IMR-90 (cell line): ENCODE measurements around the gene HORMAD2.

Experiments
- CHD1 ChIP-seq: IDR thresholded peaks from 2 replicates; pipeline ENCODE4 v1.6.1; 2012; ENCODE audit warnings: low read depth, low read length, improper control_type of control experiment
- FOS ChIP-seq: fragments of 150-350 bp; IDR thresholded peaks from 2 replicates; pipeline ENCODE4 v1.6.1; 2016; ENCODE audit warnings: low read depth, low read length
- MAZ ChIP-seq: IDR thresholded peaks from 2 replicates; pipeline ENCODE4 v1.6.1; 2012; ENCODE audit warnings: low read depth, mild to moderate bottlenecking, low read length, improper control_type of control experiment, moderate library complexity, borderline replicate concordance
- MXI1 ChIP-seq: IDR thresholded peaks from 2 replicates; pipeline ENCODE4 v1.6.1; 2012; ENCODE audit warnings: low read depth, mild to moderate bottlenecking, low read length, moderate library complexity, borderline replicate concordance
- POLR2A ChIP-seq: IDR thresholded peaks from 2 replicates; pipeline ENCODE4 v1.6.1; 2012; ENCODE audit warnings: mild to moderate bottlenecking, low read depth, low read length
- RAD21 ChIP-seq: IDR thresholded peaks from 2 replicates; pipeline ENCODE4 v1.6.1; 2012; ENCODE audit warnings: low read length, improper control_type of control experiment
- RCOR1 ChIP-seq: IDR thresholded peaks from 2 replicates; pipeline ENCODE4 v1.6.1; 2012; ENCODE audit warnings: mild to moderate bottlenecking, low read length, improper control_type of control experiment; ENCODE audit not compliant: insufficient replicate concordance
- RFX5 ChIP-seq: IDR thresholded peaks from 2 replicates; pipeline ENCODE4 v1.8.0; 2012; ENCODE audit warnings: low read depth, mild to moderate bottlenecking, low read length, moderate library complexity
- SMC3 ChIP-seq: fragments of 150-350 bp; IDR thresholded peaks from 2 replicates; pipeline ENCODE4 v1.6.1; 2016; ENCODE audit warnings: low read depth, mild to moderate bottlenecking, antibody characterized with exemption, low read length, moderate library complexity
- TF ChIP-seq, protein P1 (sequence below): conservative IDR thresholded peaks from 2 replicates; pipeline ENCODE4 v1.5.1; 2012; ENCODE audit warnings: mild to moderate bottlenecking, low read depth, low read length, improper control_type of control experiment
- TF ChIP-seq, protein P2 (sequence below): fragments of 150-350 bp; IDR thresholded peaks from 2 replicates; pipeline ENCODE4 v1.6.1; 2016; ENCODE audit warnings: low read depth, mild to moderate bottlenecking, low read length, moderate library complexity, borderline replicate concordance

DNA sequence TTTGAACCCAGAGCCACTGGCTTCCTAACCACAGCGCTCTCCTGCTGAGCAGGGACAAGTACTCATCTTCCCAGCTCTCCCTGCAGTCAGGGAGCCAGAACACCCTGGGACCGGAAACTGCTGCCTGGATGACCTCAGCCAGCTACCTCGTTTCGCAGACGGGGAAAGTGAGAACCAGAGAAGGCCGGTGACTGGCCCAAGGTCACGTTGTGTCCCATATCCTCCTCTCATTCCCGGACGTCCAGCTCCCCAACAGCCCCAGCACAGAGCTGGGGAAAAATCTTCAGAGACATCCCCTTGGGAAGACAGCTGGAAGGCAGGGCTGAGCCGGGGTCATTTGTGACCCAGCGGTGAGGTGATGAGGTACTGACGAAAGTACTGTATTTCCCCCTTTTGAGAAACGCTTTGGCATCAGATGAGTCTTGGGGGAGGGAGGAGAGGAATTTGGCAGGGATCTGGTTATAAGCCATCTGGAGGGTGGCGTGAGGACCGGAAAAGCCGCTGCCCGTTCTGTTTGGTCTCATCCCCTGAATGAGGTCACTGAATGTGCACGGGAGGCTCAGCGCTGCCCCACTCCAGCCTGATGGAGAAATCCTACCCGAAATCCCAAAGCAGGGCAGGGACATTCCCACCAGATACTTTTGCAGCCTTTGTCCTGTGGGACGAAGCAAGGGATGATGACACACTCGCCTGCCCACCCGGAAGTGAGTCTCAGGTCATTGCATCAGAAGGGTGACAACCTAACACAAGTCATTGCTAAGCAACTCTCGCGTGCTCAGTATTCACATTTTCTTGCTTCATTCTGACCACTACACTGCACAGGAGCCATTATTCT is 125.2 kb downstream of the HORMAD2 start:
- TF ChIP-seq MAZ, result peak; percentile 74; the same call in 1 of the 2 replicates
- TF ChIP-seq, protein P1, sequence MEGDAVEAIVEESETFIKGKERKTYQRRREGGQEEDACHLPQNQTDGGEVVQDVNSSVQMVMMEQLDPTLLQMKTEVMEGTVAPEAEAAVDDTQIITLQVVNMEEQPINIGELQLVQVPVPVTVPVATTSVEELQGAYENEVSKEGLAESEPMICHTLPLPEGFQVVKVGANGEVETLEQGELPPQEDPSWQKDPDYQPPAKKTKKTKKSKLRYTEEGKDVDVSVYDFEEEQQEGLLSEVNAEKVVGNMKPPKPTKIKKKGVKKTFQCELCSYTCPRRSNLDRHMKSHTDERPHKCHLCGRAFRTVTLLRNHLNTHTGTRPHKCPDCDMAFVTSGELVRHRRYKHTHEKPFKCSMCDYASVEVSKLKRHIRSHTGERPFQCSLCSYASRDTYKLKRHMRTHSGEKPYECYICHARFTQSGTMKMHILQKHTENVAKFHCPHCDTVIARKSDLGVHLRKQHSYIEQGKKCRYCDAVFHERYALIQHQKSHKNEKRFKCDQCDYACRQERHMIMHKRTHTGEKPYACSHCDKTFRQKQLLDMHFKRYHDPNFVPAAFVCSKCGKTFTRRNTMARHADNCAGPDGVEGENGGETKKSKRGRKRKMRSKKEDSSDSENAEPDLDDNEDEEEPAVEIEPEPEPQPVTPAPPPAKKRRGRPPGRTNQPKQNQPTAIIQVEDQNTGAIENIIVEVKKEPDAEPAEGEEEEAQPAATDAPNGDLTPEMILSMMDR, result no peak
- no peak for TF ChIP-seq RFX5
- TF ChIP-seq POLR2A, result no peak; the same call in 1 of the 2 replicates
- TF ChIP-seq RCOR1, result peak; percentile 23
- peak; percentile 13 for TF ChIP-seq SMC3
- 0 out of 2 replicates have a peak, but pooled peaks have one; percentile 18 for TF ChIP-seq CHD1
- TF ChIP-seq FOS, result peak; percentile 93
- TF ChIP-seq MXI1, result 0 out of 2 replicates have a peak, but pooled peaks have one; percentile 35
- TF ChIP-seq RAD21, result peak; percentile 23; the same call in 1 of the 2 replicates
- TF ChIP-seq, protein P2, sequence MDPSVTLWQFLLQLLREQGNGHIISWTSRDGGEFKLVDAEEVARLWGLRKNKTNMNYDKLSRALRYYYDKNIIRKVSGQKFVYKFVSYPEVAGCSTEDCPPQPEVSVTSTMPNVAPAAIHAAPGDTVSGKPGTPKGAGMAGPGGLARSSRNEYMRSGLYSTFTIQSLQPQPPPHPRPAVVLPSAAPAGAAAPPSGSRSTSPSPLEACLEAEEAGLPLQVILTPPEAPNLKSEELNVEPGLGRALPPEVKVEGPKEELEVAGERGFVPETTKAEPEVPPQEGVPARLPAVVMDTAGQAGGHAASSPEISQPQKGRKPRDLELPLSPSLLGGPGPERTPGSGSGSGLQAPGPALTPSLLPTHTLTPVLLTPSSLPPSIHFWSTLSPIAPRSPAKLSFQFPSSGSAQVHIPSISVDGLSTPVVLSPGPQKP, result no peak
